B cell (primary cell): ENCODE data around the gene MUC6. TPM values are rescaled to one million over a fixed set of nuclear protein-coding genes. Genes with fewer than 3 reads are reported as not detected.

Experiments
- ATAC-seq: fragments of 200-7000 bp; cut with Tn5 transposase; one replicate; pipeline ENCODE4 v1.10.0; 2021; ENCODE audit warnings: low read depth, mild to moderate bottlenecking, moderate number of reproducible peaks, moderate library complexity
- CTCF ChIA-PET: fragments of 350-600 bp; sonication (Branson Sonifier 250); formaldehyde crosslinking; loops from one replicate; lab custom pipeline; 2021; ENCODE audit warnings: antibody characterized with exemption, inconsistent platforms; lab: Charles Lee
- POLR2A ChIA-PET: fragments of 350-600 bp; sonication (Branson Sonifier 250); formaldehyde crosslinking; loops from one replicate; lab custom pipeline; 2021; ENCODE audit warnings: antibody characterized with exemption; lab: Charles Lee
- DNase-seq: peaks from one replicate; pipeline ENCODE4 v3.0.0; 2013
- H2AFZ ChIP-seq: 2 replicates; pipeline ENCODE4 v1.6.1; 2012; ENCODE audit warnings: mild to moderate bottlenecking, low read depth, low read length; ENCODE audit not compliant: insufficient read depth, poor library complexity, severe bottlenecking
- H3K27ac ChIP-seq, 2 donors: 1 replicate in 1 of 2; 2 replicates in 1 of 2; pipeline ENCODE4 v1.5.1; 2012 to 2013; ENCODE audit warnings: low read length in 2 of 2, mild to moderate bottlenecking in 2 of 2, moderate library complexity in 1 of 2
- H3K27me3 ChIP-seq, 4 experiments: fragments of 200-600 bp in 1 of 4; sonication (generic) in 1 of 4; replicated peaks in 1 of 4; 1 replicate in 2 of 4; 2 replicates in 2 of 4; pipeline versions ENCODE4 v1.6.1 to v1.7.0; 2013 to 2016; ENCODE audit warnings: low read length in 3 of 4, mild to moderate bottlenecking in 2 of 4, mixed read lengths in 1 of 4, moderate library complexity in 1 of 4; ENCODE audit not compliant: insufficient read depth in 4 of 4, control insufficient read depth in 3 of 4; ENCODE audit errors: control extremely low read depth in 1 of 4
- H3K36me3 ChIP-seq, 2 experiments: replicated peaks in 1 of 2; 1 replicate in 1 of 2; 2 replicates in 1 of 2; pipeline versions ENCODE4 v1.6.1 to v1.7.1; 2013; ENCODE audit warnings: low read length in 1 of 2; ENCODE audit not compliant: insufficient read depth in 2 of 2, control insufficient read depth in 1 of 2; ENCODE audit errors: control extremely low read depth in 1 of 2, extremely low read depth in 1 of 2
- H3K4me1 ChIP-seq, 2 donors: fragments of 200-600 bp in 1 of 2; sonication (generic) in 1 of 2; 1 replicate in 1 of 2; 2 replicates in 1 of 2; pipeline versions ENCODE4 v1.5.1 to v1.6.1; 2013 to 2017; ENCODE audit warnings: low read length in 2 of 2; ENCODE audit not compliant: control insufficient read depth in 2 of 2, insufficient read depth in 2 of 2
- H3K4me2 ChIP-seq: replicated peaks from 2 replicates; pipeline ENCODE3; 2012; ENCODE audit warnings: mild to moderate bottlenecking, low read depth, low read length; ENCODE audit not compliant: poor library complexity, severe bottlenecking
- H3K4me3 ChIP-seq, 5 experiments: fragments of 200-600 bp in 1 of 5; sonication (generic) in 1 of 5; 1 replicate in 3 of 5; 2 replicates in 2 of 5; pipeline versions ENCODE4 v1.5.1 to v1.7.0; 2011 to 2016; ENCODE audit warnings: low read length in 4 of 5, mild to moderate bottlenecking in 4 of 5, low read depth in 2 of 5, control low read depth in 1 of 5, moderate library complexity in 1 of 5; ENCODE audit not compliant: insufficient read depth in 1 of 5; ENCODE audit errors: control extremely low read depth in 1 of 5, extremely low read depth in 1 of 5
- H3K79me2 ChIP-seq: fragments of 200-600 bp; sonication (generic); one replicate; pipeline ENCODE4 v1.6.0; 2016; ENCODE audit warnings: low read length; ENCODE audit not compliant: control insufficient read depth, insufficient read depth
- H3K9ac ChIP-seq: fragments of 200-600 bp; sonication (generic); 2 replicates; pipeline ENCODE4 v1.6.1; 2017; ENCODE audit warnings: mild to moderate bottlenecking, low read length, moderate library complexity
- H3K9me3 ChIP-seq, 3 donors: one replicate each; pipeline versions ENCODE4 v1.6.1 to v1.7.1; 2013; ENCODE audit warnings: low read length in 2 of 3; ENCODE audit not compliant: control insufficient read depth in 2 of 3, insufficient read depth in 1 of 3; ENCODE audit errors: control extremely low read depth in 1 of 3
- H4K20me1 ChIP-seq: 2 replicates; pipeline ENCODE4 v1.6.0; 2012; ENCODE audit warnings: mild to moderate bottlenecking, low read length; ENCODE audit not compliant: insufficient read depth, control insufficient read depth, poor library complexity, severe bottlenecking
- H3K27ac Mint-ChIP-seq: one replicate; pipeline ENCODE4 v1.8.0; 2021; ENCODE audit warnings: mixed read lengths
- H3K27me3 Mint-ChIP-seq: one replicate; pipeline ENCODE4 v1.8.0; 2021; ENCODE audit warnings: mixed read lengths
- H3K4me1 Mint-ChIP-seq: one replicate; pipeline ENCODE4 v1.8.0; 2021; ENCODE audit warnings: mixed read lengths
- H3K4me3 Mint-ChIP-seq: one replicate; pipeline ENCODE4 v1.8.0; 2021; ENCODE audit warnings: mixed read lengths
- H3K9me3 Mint-ChIP-seq: one replicate; pipeline ENCODE4 v1.8.0; 2022; ENCODE audit warnings: mixed read lengths; ENCODE audit not compliant: insufficient read depth
- CTCF ChIP-seq: fragments of 200-600 bp; IDR thresholded peaks from one replicate; pipeline ENCODE4 v1.8.0; 2022; ENCODE audit warnings: antibody characterized with exemption, mild to moderate bottlenecking
- EZH2 ChIP-seq: IDR thresholded peaks from 2 replicates; pipeline ENCODE4 v1.6.1; 2012; ENCODE audit warnings: borderline replicate concordance, low read depth, mild to moderate bottlenecking, moderate library complexity, low read length; ENCODE audit not compliant: insufficient read depth, poor library complexity, severe bottlenecking
- WGBS: methylation state at CpG from one replicate; pipeline ENCODE4 v1.1.5; 2013; ENCODE audit warnings: missing lambda C conversion rate; ENCODE audit not compliant: insufficient coverage; 5-methylcytosine and 5-hydroxymethylcytosine counted together
- intact Hi-C: fragments of 100-400 bp; cut with micrococcal nuclease; formaldehyde crosslinking; loops from one replicate; pipeline ENCODE4 v1.10.0; 2022
- polyA plus RNA-seq: library from polyadenylated mRNA; depleted of rRNA; stranded (reverse); fragments of >200 nt; gene quantifications from 2 replicates; pipeline ENCODE4 v1.2.3, GENCODE V29; 2012
- total RNA-seq, 2 donors: library from RNA; stranded (reverse); fragments of 120-200 nt in 1 of 2; gene quantifications; 1 replicate in 1 of 2; 2 replicates in 1 of 2; pipeline versions ENCODE4 v1.2.3 to v1.2.4, GENCODE V29; 2013 to 2022

The MUC6 gene
- total and polyA plus RNA-seq, 2 donors (not counting 1 experiment from before 2014, with no cell fraction given) = not detected

DNA sequence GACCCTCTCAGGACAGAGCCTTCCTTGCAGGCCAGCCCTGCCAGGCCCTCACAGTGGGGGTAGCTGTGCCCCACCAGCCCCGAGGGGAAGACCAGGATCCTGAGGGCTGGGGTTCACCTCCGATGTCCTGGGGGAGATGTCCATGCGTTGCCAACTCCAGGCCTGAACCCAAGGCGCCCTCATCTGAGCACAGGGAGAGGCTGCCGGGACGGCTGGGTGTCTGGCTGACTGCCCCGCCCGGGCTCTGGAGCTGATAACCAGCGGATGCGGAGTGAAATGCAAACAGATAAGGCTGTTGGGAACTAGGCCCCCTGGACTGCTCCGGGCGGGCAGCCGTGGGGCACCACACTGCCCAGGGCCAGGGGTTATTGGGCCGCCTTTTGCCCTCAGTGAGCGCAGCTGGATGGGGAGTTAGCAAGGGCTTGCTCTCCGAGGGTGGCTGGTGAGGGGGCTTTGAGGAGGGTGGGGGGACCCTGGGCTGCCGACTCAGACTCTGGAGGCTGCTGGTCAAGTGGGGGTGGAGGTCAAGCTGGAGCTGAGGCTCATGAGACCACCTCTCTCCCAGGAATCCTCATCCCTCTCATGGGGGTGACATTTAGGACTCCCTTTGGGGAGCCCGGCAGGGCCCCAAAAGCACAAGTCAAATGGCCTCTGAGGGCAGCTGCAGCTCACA, 5.6 kb upstream of the MUC6 start:
- ChIA-PET POLR2A (no interaction called here), CTCF (no interaction called here)
- no peak overlapping the region for H3K4me2 ChIP-seq
- 88% methylated on average over 15 of the region's 18 CpGs for WGBS
- H3K4me1 ChIP-seq = no peaks in the 10 kb centered on the region
- Mint-ChIP-seq H3K9me3 (no peaks in the 10 kb centered on the region), H3K4me1 (no peaks in the 10 kb centered on the region), H3K4me3 (no peak overlapping the region), H3K27me3 (peaks cover 4% of the 10 kb centered on the region), H3K27ac (no peak overlapping the region)
- no peak overlapping the region for H3K9ac ChIP-seq
- no peak overlapping the region for H3K4me3 ChIP-seq
- H4K20me1 ChIP-seq = no peaks in the 10 kb centered on the region
- ATAC-seq = no peak
- no peak for TF ChIP-seq EZH2
- H3K79me2 ChIP-seq = no peaks in the 10 kb centered on the region
- H3K27ac ChIP-seq = no peak overlapping the region
- intact Hi-C loops = no loop called here
- no peak overlapping the region for H2AFZ ChIP-seq
- H3K36me3 ChIP-seq = no peaks in the 10 kb centered on the region
- H3K27me3 ChIP-seq = no peaks in the 10 kb centered on the region
- H3K9me3 ChIP-seq = no peaks in the 10 kb centered on the region
- no peak for DNase-seq

GRCh38 chr11:1041471-1041870, 5.0 kb upstream of the MUC6 start:
- Mint-ChIP-seq H3K4me1 (no peaks in the 10 kb centered on the region), H3K27me3 (peaks cover 3% of the 10 kb centered on the region), H3K27ac (no peak overlapping the region), H3K4me3 (no peak overlapping the region), H3K9me3 (no peaks in the 10 kb centered on the region)
- Histone ChIP-seq H4K20me1 (no peaks in the 10 kb centered on the region), H3K27ac (no peak overlapping the region), H3K4me3 (no peak overlapping the region), H2AFZ (no peak overlapping the region), H3K9me3 (no peaks in the 10 kb centered on the region), H3K27me3 (no peaks in the 10 kb centered on the region), H3K4me1 (no peaks in the 10 kb centered on the region), H3K9ac (no peak overlapping the region), H3K4me2 (no peak overlapping the region), H3K79me2 (no peaks in the 10 kb centered on the region), H3K36me3 (no peaks in the 10 kb centered on the region)
- DNase-seq = no peak
- ChIA-PET POLR2A (no interaction called here), CTCF (no interaction called here)
- WGBS = 80% methylated on average over 7 of the region's 9 CpGs
- no peak for ATAC-seq
- TF ChIP-seq CTCF = no peak
- no peak for TF ChIP-seq EZH2
- intact Hi-C loops = no loop called here
